ENCODE results near the gene CLDN2.

Gene CLDN2

DNA sequence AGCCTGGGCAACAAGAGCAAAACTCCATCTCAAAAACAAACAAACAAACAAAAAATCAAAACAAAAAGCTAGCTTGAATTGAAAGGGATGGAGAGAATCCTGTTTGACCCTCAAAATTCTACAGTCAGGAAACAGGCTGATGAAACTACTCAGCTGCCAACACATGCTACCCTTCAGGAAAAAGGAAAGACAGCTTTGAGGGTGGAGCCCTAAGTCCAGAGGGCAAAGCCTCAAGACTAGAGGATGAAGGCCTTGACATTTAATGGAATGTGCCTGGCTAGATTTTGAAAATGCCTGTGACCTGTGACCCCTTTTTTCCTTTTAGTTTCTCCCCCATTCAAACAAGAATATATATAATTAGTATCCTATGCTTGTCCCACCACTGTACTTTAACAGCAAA is 52.7 kb downstream of the CLDN2 start:
- TF ChIP-seq ZFX (IDR thresholded peaks at IDR 0.05; ENCODE audit: borderline replicate concordance), result no peak
- TF ChIP-seq, protein P1, sequence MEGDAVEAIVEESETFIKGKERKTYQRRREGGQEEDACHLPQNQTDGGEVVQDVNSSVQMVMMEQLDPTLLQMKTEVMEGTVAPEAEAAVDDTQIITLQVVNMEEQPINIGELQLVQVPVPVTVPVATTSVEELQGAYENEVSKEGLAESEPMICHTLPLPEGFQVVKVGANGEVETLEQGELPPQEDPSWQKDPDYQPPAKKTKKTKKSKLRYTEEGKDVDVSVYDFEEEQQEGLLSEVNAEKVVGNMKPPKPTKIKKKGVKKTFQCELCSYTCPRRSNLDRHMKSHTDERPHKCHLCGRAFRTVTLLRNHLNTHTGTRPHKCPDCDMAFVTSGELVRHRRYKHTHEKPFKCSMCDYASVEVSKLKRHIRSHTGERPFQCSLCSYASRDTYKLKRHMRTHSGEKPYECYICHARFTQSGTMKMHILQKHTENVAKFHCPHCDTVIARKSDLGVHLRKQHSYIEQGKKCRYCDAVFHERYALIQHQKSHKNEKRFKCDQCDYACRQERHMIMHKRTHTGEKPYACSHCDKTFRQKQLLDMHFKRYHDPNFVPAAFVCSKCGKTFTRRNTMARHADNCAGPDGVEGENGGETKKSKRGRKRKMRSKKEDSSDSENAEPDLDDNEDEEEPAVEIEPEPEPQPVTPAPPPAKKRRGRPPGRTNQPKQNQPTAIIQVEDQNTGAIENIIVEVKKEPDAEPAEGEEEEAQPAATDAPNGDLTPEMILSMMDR (IDR thresholded peaks at IDR 0.05), result no peak

DNA sequence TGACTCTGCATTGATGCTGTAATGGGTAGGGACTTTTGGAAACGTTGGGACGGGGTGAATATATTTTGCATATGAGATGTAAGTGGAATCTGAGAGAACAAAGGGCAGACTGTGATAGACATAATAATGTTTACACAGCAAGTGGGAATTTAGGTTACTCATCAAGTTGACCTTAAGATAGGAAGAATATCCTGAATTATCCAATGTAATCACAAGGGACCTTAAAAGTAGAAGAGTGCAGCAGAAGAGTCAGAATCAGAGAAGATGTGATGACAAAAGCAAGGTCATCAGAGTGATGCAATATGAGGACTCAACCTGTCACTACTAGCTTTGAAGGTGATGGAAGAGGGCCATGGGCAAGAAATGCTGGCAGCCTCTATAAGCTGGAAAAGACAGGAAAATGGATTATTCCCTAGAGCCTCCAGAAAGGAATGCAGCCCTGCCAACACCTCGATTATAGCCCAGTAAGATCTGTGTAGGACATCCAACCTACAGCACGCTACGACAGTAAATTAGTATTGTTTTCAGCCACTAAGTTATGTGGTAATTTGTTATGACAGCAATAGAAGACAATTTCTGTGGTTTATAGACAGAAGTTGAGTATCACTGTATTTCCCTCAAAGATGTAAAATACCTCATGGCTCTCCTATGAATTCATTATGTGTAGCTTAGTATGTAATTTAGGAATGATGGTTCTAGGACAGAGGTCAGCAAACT is 53.4 kb downstream of the CLDN2 start:
- no peak overlapping the region for H3K27ac ChIP-seq
- TF ChIP-seq, protein P1 (IDR thresholded peaks at IDR 0.05), result no peak
- TF ChIP-seq ZFX (IDR thresholded peaks at IDR 0.05; ENCODE audit: borderline replicate concordance), result no peak

More for the DNA sequence above, 52.7 kb downstream of the CLDN2 start:
- no peak overlapping the region for H3K27ac ChIP-seq

DNA sequence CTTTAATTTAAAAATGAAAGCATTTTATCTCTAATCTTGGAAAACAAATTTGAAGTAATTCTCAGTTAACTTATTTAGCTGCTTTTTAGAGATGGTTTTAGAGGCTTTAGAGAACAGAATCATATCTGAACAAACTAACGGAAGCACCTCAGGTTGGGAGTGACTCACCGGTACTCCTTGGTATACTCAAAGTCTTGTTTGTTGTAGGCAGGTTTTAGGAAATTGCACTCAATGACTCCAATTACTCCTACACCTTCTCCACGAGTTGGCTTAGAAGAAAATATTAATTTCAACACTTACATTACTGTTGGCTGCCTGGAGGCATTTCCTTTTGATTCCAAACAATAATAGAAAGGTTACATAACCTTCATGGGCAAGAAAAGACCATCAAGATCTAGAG is 56.2 kb downstream of the CLDN2 start:
- TF ChIP-seq ZFX (IDR thresholded peaks at IDR 0.05; ENCODE audit: borderline replicate concordance), result no peak
- TF ChIP-seq, protein P1 (IDR thresholded peaks at IDR 0.05), result no peak
- H3K27ac ChIP-seq, result no peak overlapping the region

Data from 22Rv1 (cell line).